ENCODE measurements around the gene GSTM5. TPM values are rescaled to one million over a fixed set of nuclear protein-coding genes. Genes with fewer than 3 reads are reported as not detected.
"Not testable (repeated sequence)": the region's sequence is repeated elsewhere in the genome, so short reads cannot be mapped to it uniquely, and the experiment has no call there.

GSTM5 gene
- total RNA-seq, 2 experiments from 2014 or later: not detected

GRCh38 chr1:109677459-109677858 is 34.6 kb upstream of the GSTM5 start:
- no peak for DNase-seq (ENCODE audit: low spot score)
- no TSS peak for BruUV-seq (replicated peaks)
- no peaks in the 10 kb centered on the region for H3K36me3 ChIP-seq (ENCODE audit: insufficient read depth, low read length)
- no peaks in the 10 kb centered on the region for H3K9me2 ChIP-seq (ENCODE audit: insufficient read depth, low read length)
- no peaks in the 10 kb centered on the region for H3K79me2 ChIP-seq (ENCODE audit: insufficient read depth, low read depth, low read length)
- H2AFZ ChIP-seq (ENCODE audit: low read length): no peak overlapping the region
- H3K4me1 ChIP-seq (ENCODE audit: insufficient read depth, low read length, poor library complexity, severe bottlenecking): no peaks in the 10 kb centered on the region
- no peak overlapping the region for H3K27ac ChIP-seq (ENCODE audit: low read depth, low read length, poor library complexity, severe bottlenecking)
- intact Hi-C loops (cut with micrococcal nuclease; ENCODE audit: unreplicated experiment): no loop called here
- TF ChIP-seq EZH2phosphoT487 (IDR thresholded peaks at IDR 0.05; ENCODE audit: borderline replicate concordance, low read depth, low read length) (no peak), CTCF (conservative IDR thresholded peaks at IDR 0.05; ENCODE audit: low read length) (no peak)
- H3K9me3 ChIP-seq (ENCODE audit: low read length): no peaks in the 10 kb centered on the region
- no peaks in the 10 kb centered on the region for H4K20me1 ChIP-seq (ENCODE audit: insufficient read depth, low read length)
- H3K4me2 ChIP-seq (ENCODE audit: low read length): no peak overlapping the region
- no peak overlapping the region for H3K4me3 ChIP-seq (ENCODE audit: low read depth, low read length, poor library complexity, severe bottlenecking)
- CTCF ChIA-PET (ENCODE audit: unreplicated experiment): no interaction called here
- POLR2A ChIA-PET: interaction anchor here (0.6 kb wide), 1 partner anchor 36 kb away, joined by 3 read pairs; no protein-coding TSS in a partner anchor

GRCh38 chr1:109678637-109679036 is 33.4 kb upstream of the GSTM5 start:
- H3K9me3 ChIP-seq (ENCODE audit: low read length); POLR2A ChIA-PET; H3K9me2 ChIP-seq (ENCODE audit: insufficient read depth, low read length); BruUV-seq (replicated peaks); intact Hi-C loops (cut with micrococcal nuclease; ENCODE audit: unreplicated experiment); H3K4me2 ChIP-seq (ENCODE audit: low read length); H3K79me2 ChIP-seq (ENCODE audit: insufficient read depth, low read depth, low read length); H2AFZ ChIP-seq (ENCODE audit: low read length); H3K36me3 ChIP-seq (ENCODE audit: insufficient read depth, low read length); H3K27ac ChIP-seq (ENCODE audit: low read depth, low read length, poor library complexity, severe bottlenecking); H3K4me1 ChIP-seq (ENCODE audit: insufficient read depth, low read length, poor library complexity, severe bottlenecking); CTCF ChIA-PET (ENCODE audit: unreplicated experiment); H4K20me1 ChIP-seq (ENCODE audit: insufficient read depth, low read length); H3K4me3 ChIP-seq (ENCODE audit: low read depth, low read length, poor library complexity, severe bottlenecking); DNase-seq (ENCODE audit: low spot score): not testable (repeated sequence)

- intact Hi-C loops (cut with micrococcal nuclease; ENCODE audit: unreplicated experiment); H3K4me1 ChIP-seq (ENCODE audit: insufficient read depth, low read length, poor library complexity, severe bottlenecking); H3K9me3 ChIP-seq (ENCODE audit: low read length); H3K79me2 ChIP-seq (ENCODE audit: insufficient read depth, low read depth, low read length); H3K4me3 ChIP-seq (ENCODE audit: low read depth, low read length, poor library complexity, severe bottlenecking); CTCF ChIA-PET (ENCODE audit: unreplicated experiment); H3K4me2 ChIP-seq (ENCODE audit: low read length); BruUV-seq (replicated peaks); POLR2A ChIA-PET; H4K20me1 ChIP-seq (ENCODE audit: insufficient read depth, low read length); H2AFZ ChIP-seq (ENCODE audit: low read length); DNase-seq (ENCODE audit: low spot score); H3K36me3 ChIP-seq (ENCODE audit: insufficient read depth, low read length); H3K27ac ChIP-seq (ENCODE audit: low read depth, low read length, poor library complexity, severe bottlenecking); H3K9me2 ChIP-seq (ENCODE audit: insufficient read depth, low read length): not testable (repeated sequence)
Observed at GRCh38 chr1:109684777-109685176, 27.3 kb upstream of the GSTM5 start.

GRCh38 chr1:109685399-109685798 is 26.7 kb upstream of the GSTM5 start:
- DNase-seq (ENCODE audit: low spot score); H3K79me2 ChIP-seq (ENCODE audit: insufficient read depth, low read depth, low read length); H3K4me1 ChIP-seq (ENCODE audit: insufficient read depth, low read length, poor library complexity, severe bottlenecking); H3K9me2 ChIP-seq (ENCODE audit: insufficient read depth, low read length); H3K27ac ChIP-seq (ENCODE audit: low read depth, low read length, poor library complexity, severe bottlenecking); H3K4me2 ChIP-seq (ENCODE audit: low read length); H3K36me3 ChIP-seq (ENCODE audit: insufficient read depth, low read length); H3K4me3 ChIP-seq (ENCODE audit: low read depth, low read length, poor library complexity, severe bottlenecking); intact Hi-C loops (cut with micrococcal nuclease; ENCODE audit: unreplicated experiment); H3K9me3 ChIP-seq (ENCODE audit: low read length); POLR2A ChIA-PET; H2AFZ ChIP-seq (ENCODE audit: low read length); H4K20me1 ChIP-seq (ENCODE audit: insufficient read depth, low read length); CTCF ChIA-PET (ENCODE audit: unreplicated experiment); BruUV-seq (replicated peaks): not testable (repeated sequence)

- H2AFZ ChIP-seq (ENCODE audit: low read length); H3K4me2 ChIP-seq (ENCODE audit: low read length); H3K9me2 ChIP-seq (ENCODE audit: insufficient read depth, low read length); DNase-seq (ENCODE audit: low spot score); H3K36me3 ChIP-seq (ENCODE audit: insufficient read depth, low read length); CTCF ChIA-PET (ENCODE audit: unreplicated experiment); H3K4me1 ChIP-seq (ENCODE audit: insufficient read depth, low read length, poor library complexity, severe bottlenecking); H4K20me1 ChIP-seq (ENCODE audit: insufficient read depth, low read length); H3K27ac ChIP-seq (ENCODE audit: low read depth, low read length, poor library complexity, severe bottlenecking); intact Hi-C loops (cut with micrococcal nuclease; ENCODE audit: unreplicated experiment); H3K9me3 ChIP-seq (ENCODE audit: low read length); H3K4me3 ChIP-seq (ENCODE audit: low read depth, low read length, poor library complexity, severe bottlenecking); H3K79me2 ChIP-seq (ENCODE audit: insufficient read depth, low read depth, low read length); BruUV-seq (replicated peaks); POLR2A ChIA-PET: not testable (repeated sequence)
Observed at GRCh38 chr1:109685890-109686289, 26.2 kb upstream of the GSTM5 start.

GRCh38 chr1:109687109-109687508 is 24.9 kb upstream of the GSTM5 start:
- intact Hi-C loops (cut with micrococcal nuclease; ENCODE audit: unreplicated experiment); CTCF ChIA-PET (ENCODE audit: unreplicated experiment): not testable (repeated sequence)

More at GRCh38 chr1:109687109-109687508, 24.9 kb upstream of the GSTM5 start:
- BruUV-seq (replicated peaks); H3K36me3 ChIP-seq (ENCODE audit: insufficient read depth, low read length); H3K79me2 ChIP-seq (ENCODE audit: insufficient read depth, low read depth, low read length); POLR2A ChIA-PET; H3K4me2 ChIP-seq (ENCODE audit: low read length); DNase-seq (ENCODE audit: low spot score); H3K9me3 ChIP-seq (ENCODE audit: low read length); H3K4me3 ChIP-seq (ENCODE audit: low read depth, low read length, poor library complexity, severe bottlenecking); H2AFZ ChIP-seq (ENCODE audit: low read length); H3K4me1 ChIP-seq (ENCODE audit: insufficient read depth, low read length, poor library complexity, severe bottlenecking); H3K27ac ChIP-seq (ENCODE audit: low read depth, low read length, poor library complexity, severe bottlenecking); H3K9me2 ChIP-seq (ENCODE audit: insufficient read depth, low read length); H4K20me1 ChIP-seq (ENCODE audit: insufficient read depth, low read length): not testable (repeated sequence)

All from OCI-LY7 (cell line).